Calu3 (cell line): ENCODE results near the gene DHCR24. TPM values are rescaled to one million over a fixed set of nuclear protein-coding genes. Genes with fewer than 3 reads are reported as not detected.

Experiments
- BruUV-seq: library from RNA; stranded (reverse); fragments of 400-500 nt; replicated peaks from 2 replicates; lab custom pipeline; 2021; lab: Mats Ljungman, UMichigan
- CTCF ChIA-PET: fragments of 300-600 bp; sonication (Branson Sonifier 250); formaldehyde crosslinking; loops from one replicate; lab custom pipeline; 2022; ENCODE audit warnings: antibody characterized with exemption; lab: Charles Lee
- DNase-seq: peaks from one replicate; pipeline ENCODE4 v3.0.0; 2022
- H3K27ac Mint-ChIP-seq: one replicate; pipeline ENCODE4 v1.8.0; 2022; ENCODE audit warnings: mixed read lengths; ENCODE audit not compliant: unreplicated experiment
- H3K27me3 Mint-ChIP-seq: one replicate; pipeline ENCODE4 v1.8.0; 2022; ENCODE audit warnings: mixed read lengths; ENCODE audit not compliant: unreplicated experiment
- H3K36me3 Mint-ChIP-seq: one replicate; pipeline ENCODE4 v1.8.0; 2022; ENCODE audit warnings: mild to moderate bottlenecking, moderate library complexity, mixed read lengths; ENCODE audit not compliant: insufficient read depth, unreplicated experiment
- H3K4me1 Mint-ChIP-seq: one replicate; pipeline ENCODE4 v1.8.0; 2022; ENCODE audit warnings: mild to moderate bottlenecking, low read depth, mixed read lengths; ENCODE audit not compliant: unreplicated experiment
- H3K4me3 Mint-ChIP-seq: one replicate; pipeline ENCODE4 v1.8.0; 2022; ENCODE audit warnings: mild to moderate bottlenecking, low read depth, moderate library complexity, mixed read lengths; ENCODE audit not compliant: unreplicated experiment
- H3K9me3 Mint-ChIP-seq: one replicate; pipeline ENCODE4 v1.8.0; 2022; ENCODE audit warnings: low read depth, mixed read lengths; ENCODE audit not compliant: unreplicated experiment
- intact Hi-C: fragments of 100-400 bp; cut with micrococcal nuclease; formaldehyde crosslinking; loops from one replicate; pipeline ENCODE4 v1.10.0; 2022; ENCODE audit not compliant: unreplicated experiment
- total RNA-seq: library from RNA; stranded (reverse); gene quantifications from 2 replicates; pipeline ENCODE4 v1.2.3, GENCODE V29; 2022
- TF ChIP-seq, protein P1 (sequence below): fragments of 200-600 bp; IDR thresholded peaks from one replicate; pipeline ENCODE4 v1.8.0; 2022; ENCODE audit warnings: antibody characterized with exemption; ENCODE audit not compliant: unreplicated experiment

The DHCR24 gene
- total RNA-seq, 1 experiment from 2014 or later, result 469 TPM

DNA sequence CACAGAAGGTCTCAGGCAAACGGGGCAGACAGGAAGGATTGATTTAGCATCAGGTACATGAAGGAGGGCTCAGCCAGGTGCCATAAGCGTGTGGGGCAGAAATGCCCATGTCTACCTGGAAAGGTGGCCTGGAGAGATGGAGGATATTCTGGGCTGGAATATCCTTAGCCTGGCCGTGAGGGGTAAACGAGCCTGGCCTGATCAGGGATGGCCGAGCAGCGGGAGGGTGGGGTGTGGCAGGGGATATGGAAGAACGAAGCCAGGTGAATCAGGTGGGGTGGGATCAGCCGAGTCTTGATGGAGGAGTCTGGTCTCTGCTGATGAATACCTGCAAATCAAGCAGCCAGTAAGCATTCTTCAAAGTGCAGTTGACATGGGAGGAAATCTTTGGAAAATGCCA, 50.4 kb downstream of the DHCR24 start:
- Mint-ChIP-seq H3K9me3 (no peaks in the 10 kb centered on the region), H3K4me1 (no peaks in the 10 kb centered on the region), H3K27ac (no peak overlapping the region), H3K36me3 (peaks cover 5% of the 10 kb centered on the region), H3K4me3 (no peak overlapping the region), H3K27me3 (peaks cover 14% of the 10 kb centered on the region)
- CTCF ChIA-PET, result no interaction called here
- TF ChIP-seq, protein P1, sequence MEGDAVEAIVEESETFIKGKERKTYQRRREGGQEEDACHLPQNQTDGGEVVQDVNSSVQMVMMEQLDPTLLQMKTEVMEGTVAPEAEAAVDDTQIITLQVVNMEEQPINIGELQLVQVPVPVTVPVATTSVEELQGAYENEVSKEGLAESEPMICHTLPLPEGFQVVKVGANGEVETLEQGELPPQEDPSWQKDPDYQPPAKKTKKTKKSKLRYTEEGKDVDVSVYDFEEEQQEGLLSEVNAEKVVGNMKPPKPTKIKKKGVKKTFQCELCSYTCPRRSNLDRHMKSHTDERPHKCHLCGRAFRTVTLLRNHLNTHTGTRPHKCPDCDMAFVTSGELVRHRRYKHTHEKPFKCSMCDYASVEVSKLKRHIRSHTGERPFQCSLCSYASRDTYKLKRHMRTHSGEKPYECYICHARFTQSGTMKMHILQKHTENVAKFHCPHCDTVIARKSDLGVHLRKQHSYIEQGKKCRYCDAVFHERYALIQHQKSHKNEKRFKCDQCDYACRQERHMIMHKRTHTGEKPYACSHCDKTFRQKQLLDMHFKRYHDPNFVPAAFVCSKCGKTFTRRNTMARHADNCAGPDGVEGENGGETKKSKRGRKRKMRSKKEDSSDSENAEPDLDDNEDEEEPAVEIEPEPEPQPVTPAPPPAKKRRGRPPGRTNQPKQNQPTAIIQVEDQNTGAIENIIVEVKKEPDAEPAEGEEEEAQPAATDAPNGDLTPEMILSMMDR, result no peak
- no TSS peak for BruUV-seq
- no peak for DNase-seq
- intact Hi-C loops, result no loop called here

DNA sequence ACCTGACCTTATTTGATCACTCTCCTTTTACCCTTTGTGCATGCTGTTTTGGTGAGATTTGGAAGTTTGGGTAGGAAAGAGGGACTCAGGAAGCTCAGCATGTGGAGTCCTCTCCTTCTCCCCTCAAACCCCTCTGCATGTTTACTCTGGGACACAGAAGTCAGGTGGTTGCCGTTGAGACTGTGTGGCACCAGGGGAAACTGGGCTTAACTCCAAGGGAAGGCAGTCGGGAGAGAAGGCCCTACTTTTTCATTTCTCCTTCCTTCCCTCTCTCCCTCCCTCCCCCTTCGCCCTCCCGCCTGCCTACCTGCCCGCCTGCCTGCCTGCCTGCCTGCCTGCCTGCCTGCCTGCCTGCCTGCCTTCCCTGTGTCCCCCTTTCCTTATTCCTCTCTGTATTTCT, 51.0 kb downstream of the DHCR24 start:
- H3K27ac Mint-ChIP-seq, result no peak overlapping the region
- no peak for DNase-seq
- CTCF ChIA-PET, result no interaction called here
- H3K27me3 Mint-ChIP-seq, result peaks cover 14% of the 10 kb centered on the region
- BruUV-seq, result no TSS peak
- peaks cover 4% of the 10 kb centered on the region for H3K36me3 Mint-ChIP-seq
- TF ChIP-seq, protein P1, result no peak
- H3K4me3 Mint-ChIP-seq, result no peak overlapping the region
- no peaks in the 10 kb centered on the region for H3K9me3 Mint-ChIP-seq
- no peaks in the 10 kb centered on the region for H3K4me1 Mint-ChIP-seq
- intact Hi-C loops, result no loop called here

DNA sequence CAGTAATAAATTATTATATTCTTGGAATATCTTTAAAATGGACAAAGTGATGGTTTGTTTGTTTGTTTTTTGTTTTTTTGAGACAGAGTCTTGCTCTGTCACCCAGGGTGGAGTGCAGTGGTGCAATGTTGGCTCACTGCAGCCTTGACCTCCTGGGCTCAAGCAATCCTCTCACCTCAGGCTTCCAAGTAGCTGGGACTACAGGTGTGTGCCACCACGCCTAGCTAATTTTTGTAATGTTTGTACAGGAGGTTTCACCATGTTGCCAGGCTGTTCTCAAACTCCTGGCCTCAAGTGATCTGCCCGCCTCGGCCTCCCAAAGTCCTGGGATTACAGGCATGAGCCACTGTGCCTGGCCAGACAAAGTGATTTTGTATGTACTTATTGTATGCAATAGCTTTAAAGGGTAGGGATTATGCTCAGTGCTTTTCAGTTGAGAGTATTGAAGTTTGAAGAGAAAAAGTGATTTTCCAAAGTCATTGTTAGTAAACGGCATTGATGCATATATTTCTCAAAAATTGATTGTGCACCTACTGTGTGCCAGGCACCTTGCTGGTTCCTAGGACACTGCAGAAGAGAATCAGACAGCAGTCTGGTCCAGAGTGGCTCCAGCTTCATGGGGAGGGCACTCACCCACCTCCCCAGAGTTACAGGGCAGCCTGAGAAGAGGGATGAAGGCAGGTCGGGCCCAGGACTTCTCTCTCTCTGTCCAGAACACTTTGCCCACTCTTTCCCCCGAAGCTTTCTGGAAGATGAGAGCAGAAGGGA, 51.7 kb downstream of the DHCR24 start:
- H3K27ac Mint-ChIP-seq, result no peak overlapping the region
- CTCF ChIA-PET, result no interaction called here
- H3K4me3 Mint-ChIP-seq, result no peak overlapping the region
- peaks cover 14% of the 10 kb centered on the region for H3K27me3 Mint-ChIP-seq
- no TSS peak for BruUV-seq
- H3K9me3 Mint-ChIP-seq, result no peaks in the 10 kb centered on the region
- TF ChIP-seq, protein P1, result no peak
- H3K36me3 Mint-ChIP-seq, result no peaks in the 10 kb centered on the region
- intact Hi-C loops, result no loop called here
- H3K4me1 Mint-ChIP-seq, result no peaks in the 10 kb centered on the region
- DNase-seq, result no peak

DNA sequence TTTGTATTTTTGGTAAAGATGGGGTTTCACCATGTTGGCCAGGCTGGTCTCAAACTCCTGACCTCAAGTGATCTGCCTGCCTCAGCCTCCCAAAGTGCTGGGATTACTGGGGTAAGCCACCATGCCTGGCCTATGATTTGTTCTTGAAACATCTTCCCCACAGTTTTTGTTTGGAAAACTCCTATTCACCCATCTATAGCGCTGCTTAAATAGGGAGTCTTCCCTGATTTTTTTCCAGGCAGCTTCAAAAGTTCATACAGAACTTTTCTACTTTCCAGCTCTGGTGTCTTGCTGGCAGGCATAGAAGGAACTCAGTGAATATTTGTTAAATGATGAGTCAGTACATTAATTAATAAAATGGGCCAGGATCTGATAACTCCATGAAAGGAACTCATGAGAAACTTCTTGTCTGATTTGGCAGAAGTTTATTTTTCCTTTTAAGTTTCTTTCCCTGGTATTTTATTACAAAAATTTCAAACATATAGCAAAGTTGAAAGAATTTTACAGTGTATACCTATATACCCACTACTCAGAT, 52.9 kb downstream of the DHCR24 start:
- DNase-seq, result no peak
- TF ChIP-seq, protein P1, result no peak
- intact Hi-C loops, result no loop called here
- peaks cover 14% of the 10 kb centered on the region for H3K27me3 Mint-ChIP-seq
- no peaks in the 10 kb centered on the region for H3K9me3 Mint-ChIP-seq
- no TSS peak for BruUV-seq
- CTCF ChIA-PET, result no interaction called here
- no peak overlapping the region for H3K4me3 Mint-ChIP-seq
- H3K36me3 Mint-ChIP-seq, result no peaks in the 10 kb centered on the region
- no peaks in the 10 kb centered on the region for H3K4me1 Mint-ChIP-seq
- H3K27ac Mint-ChIP-seq, result no peak overlapping the region
